HUES48 (cell line): Measurements from ENCODE around the gene CYP3A5.

Experiments
- H3K27ac ChIP-seq: one replicate; pipeline ENCODE4 v1.7.0; 2013; ENCODE audit warnings: low read depth, low read length, inconsistent platforms
- H3K27me3 ChIP-seq: 2 replicates; pipeline ENCODE4 v1.6.1; 2013; ENCODE audit warnings: mild to moderate bottlenecking, low read length; ENCODE audit not compliant: control insufficient read depth, insufficient read depth
- H3K36me3 ChIP-seq: 2 replicates; pipeline ENCODE4 v1.6.1; 2013; ENCODE audit warnings: low read length; ENCODE audit not compliant: control insufficient read depth, insufficient read depth
- H3K4me1 ChIP-seq: 2 replicates; pipeline ENCODE4 v1.6.1; 2013; ENCODE audit warnings: mild to moderate bottlenecking, low read length; ENCODE audit not compliant: control insufficient read depth, insufficient read depth
- H3K4me3 ChIP-seq: 2 replicates; pipeline ENCODE4 v1.5.1; 2013; ENCODE audit warnings: mild to moderate bottlenecking, low read depth, low read length
- H3K9ac ChIP-seq: 2 replicates; pipeline ENCODE4 v1.6.1; 2013; ENCODE audit warnings: mild to moderate bottlenecking, low read depth, low read length, moderate library complexity
- H3K9me3 ChIP-seq: 2 replicates; pipeline ENCODE4 v1.6.1; 2013; ENCODE audit warnings: low read length; ENCODE audit not compliant: control insufficient read depth, insufficient read depth

Gene CYP3A5

DNA sequence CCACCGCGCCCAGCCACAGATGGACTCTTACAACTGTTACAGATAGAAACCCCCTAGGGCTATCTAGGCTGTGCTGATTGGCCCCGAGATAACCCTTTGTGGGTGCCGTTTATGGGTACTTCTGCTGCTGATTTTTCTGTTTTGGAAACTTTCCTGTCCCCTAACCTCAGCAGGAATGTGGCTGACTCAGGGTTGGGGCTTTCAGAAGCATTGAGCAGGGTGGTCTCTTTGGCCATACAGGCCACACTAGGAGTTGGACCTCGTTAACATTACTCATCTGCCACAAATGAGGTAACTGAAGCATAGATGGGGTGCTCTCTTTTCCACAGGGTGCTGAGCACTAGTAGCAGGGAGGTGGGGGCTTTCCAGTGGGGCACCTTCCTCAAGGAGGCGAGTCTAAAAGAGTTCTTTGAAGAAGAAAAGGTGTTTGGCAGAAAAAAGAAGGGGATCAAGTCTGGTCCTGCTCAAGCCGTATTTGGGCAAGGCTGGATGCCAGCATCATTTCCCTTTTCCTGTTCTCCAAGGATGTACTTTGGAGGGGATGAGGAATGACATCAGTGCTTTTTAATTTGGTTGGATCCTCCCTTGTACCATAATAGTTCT is 56.6 kb downstream of the CYP3A5 start:
- no peak overlapping the region for H3K27ac ChIP-seq
- H3K4me1 ChIP-seq = peaks cover under 1% of the 10 kb centered on the region
- H3K9me3 ChIP-seq = no peaks in the 10 kb centered on the region
- no peak overlapping the region for H3K9ac ChIP-seq
- no peaks in the 10 kb centered on the region for H3K27me3 ChIP-seq
- H3K4me3 ChIP-seq = no peak overlapping the region
- peaks cover 99% of the 10 kb centered on the region for H3K36me3 ChIP-seq

DNA sequence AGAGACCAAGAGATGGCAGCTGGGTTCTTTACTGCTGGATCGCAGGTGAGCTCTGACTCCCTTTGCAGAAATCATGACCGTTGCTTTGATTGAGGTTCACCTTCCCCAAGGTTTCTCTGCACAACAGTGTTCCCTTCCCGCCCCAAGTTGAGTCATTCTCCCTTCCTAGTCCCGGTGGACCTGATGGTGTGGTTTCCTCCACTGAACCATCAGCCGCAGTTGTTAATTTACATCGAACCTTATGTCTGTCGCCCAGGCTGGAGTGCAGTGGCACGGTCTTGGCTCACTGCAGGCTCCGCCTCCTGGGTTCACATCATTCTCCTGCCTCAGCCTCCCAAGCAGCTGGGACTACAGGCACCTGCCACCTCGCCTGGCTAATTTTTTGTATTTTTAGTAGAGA is 57.2 kb downstream of the CYP3A5 start:
- peaks cover 97% of the 10 kb centered on the region for H3K36me3 ChIP-seq
- no peak overlapping the region for H3K27ac ChIP-seq
- H3K9ac ChIP-seq = no peak overlapping the region
- no peaks in the 10 kb centered on the region for H3K4me1 ChIP-seq
- H3K4me3 ChIP-seq = no peak overlapping the region
- H3K9me3 ChIP-seq = no peaks in the 10 kb centered on the region
- no peaks in the 10 kb centered on the region for H3K27me3 ChIP-seq

DNA sequence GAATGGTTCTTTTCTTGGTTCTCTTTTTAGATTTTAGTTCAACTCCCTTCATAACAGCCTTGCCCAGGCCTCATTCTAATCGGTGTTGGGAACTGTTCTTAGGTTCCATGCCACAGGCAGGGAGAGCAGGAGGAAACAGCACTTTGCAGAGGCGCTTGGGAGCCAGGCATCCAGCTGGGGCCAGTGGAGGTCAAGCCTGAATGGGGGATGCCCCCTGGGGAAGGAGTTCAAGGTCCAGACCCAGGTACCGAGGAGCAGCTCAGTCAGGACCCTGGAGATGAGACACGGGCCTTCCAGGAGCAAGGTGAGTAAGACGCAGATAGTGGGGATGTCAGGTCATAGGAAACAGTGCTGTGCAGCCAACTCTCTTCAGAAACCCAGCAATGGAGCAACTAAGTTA is 58.5 kb downstream of the CYP3A5 start:
- Histone ChIP-seq H3K36me3 (peaks cover 83% of the 10 kb centered on the region), H3K9me3 (no peaks in the 10 kb centered on the region), H3K9ac (no peak overlapping the region), H3K4me1 (no peaks in the 10 kb centered on the region), H3K27ac (no peak overlapping the region), H3K4me3 (no peak overlapping the region), H3K27me3 (no peaks in the 10 kb centered on the region)

DNA sequence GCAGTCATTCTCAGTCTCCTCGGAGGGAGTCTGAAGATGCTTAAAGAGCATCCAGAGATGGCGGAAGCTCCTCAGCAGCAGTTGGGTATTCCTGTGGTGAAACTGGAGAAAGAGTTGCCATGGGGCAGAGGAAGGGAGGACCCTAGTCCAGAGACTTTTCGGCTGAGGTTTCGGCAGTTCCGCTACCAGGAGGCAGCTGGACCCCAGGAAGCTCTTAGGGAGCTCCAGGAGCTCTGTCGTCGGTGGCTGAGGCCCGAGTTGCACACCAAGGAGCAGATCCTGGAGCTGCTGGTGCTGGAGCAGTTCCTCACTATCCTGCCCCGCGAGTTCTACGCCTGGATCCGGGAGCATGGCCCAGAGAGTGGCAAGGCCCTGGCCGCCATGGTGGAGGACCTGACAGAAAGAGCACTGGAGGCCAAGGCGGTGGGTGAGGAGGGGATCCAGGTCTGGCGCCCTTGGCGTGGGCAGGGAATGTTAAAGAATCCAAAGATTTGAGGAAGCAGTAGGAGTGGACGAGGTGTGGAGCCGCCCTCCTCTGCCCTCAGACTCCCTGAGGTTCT is 60.1 kb downstream of the CYP3A5 start:
- H3K9me3 ChIP-seq = no peaks in the 10 kb centered on the region
- peaks cover 67% of the 10 kb centered on the region for H3K36me3 ChIP-seq
- H3K27ac ChIP-seq = no peak overlapping the region
- H3K4me3 ChIP-seq = no peak overlapping the region
- no peaks in the 10 kb centered on the region for H3K27me3 ChIP-seq
- no peaks in the 10 kb centered on the region for H3K4me1 ChIP-seq
- no peak overlapping the region for H3K9ac ChIP-seq

DNA sequence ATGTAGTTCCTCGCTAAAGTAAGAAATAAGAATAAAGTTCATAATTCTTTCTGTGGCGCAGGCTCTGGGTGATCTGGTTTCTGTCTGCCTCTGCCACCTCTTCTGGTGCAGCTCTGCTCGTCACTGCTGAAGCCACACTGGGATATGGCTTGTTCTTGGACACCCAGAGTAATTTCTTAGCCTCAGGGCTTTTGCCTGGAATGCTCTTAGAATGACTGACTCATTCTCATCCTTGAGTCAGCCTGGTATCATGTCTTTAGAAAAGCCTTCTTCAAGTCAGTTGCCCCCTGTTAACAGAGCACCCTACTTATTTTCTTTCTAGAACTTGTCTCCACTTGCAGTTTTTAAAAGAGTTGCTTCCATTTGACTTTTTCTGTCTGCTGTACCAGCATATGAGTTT is 61.1 kb downstream of the CYP3A5 start:
- Histone ChIP-seq H3K27me3 (no peaks in the 10 kb centered on the region), H3K27ac (no peak overlapping the region), H3K9me3 (no peaks in the 10 kb centered on the region), H3K9ac (no peak overlapping the region), H3K36me3 (peaks cover 58% of the 10 kb centered on the region), H3K4me3 (no peak overlapping the region), H3K4me1 (no peaks in the 10 kb centered on the region)

DNA sequence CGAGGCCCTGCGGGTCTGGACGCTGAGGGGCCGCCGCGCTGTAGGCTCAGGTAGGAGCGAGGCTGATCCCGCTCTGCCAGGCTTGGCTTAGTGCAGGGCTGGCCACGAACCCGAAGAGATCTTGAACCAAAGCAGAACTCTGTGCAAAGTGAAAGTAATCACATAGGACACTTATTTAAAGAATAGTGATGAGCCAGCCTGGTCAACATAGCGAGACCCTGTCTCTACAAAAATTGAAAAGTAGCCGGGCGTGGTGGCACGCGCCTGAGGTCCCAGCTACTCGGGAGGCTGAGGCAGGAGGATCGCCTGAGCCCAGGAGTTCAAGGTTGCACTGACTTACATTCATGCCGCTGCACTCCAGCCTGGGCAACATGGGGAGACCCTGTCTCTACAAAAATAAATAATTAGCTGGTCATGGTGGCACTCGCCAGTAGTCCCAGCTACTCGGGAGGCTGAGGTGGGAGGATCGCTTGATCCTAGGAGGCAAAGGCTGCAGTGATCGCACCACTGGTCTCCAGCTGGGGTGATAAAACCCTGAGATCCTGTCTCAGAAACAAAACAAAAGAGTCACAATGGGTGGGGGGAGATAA is 62.5 kb downstream of the CYP3A5 start:
- Histone ChIP-seq H3K4me1 (no peaks in the 10 kb centered on the region), H3K27ac (peak overlapping the region; percentile 75), H3K9me3 (no peaks in the 10 kb centered on the region), H3K4me3 (peak overlapping the region; percentile 78), H3K27me3 (no peaks in the 10 kb centered on the region), H3K36me3 (peaks cover 44% of the 10 kb centered on the region), H3K9ac (peak overlapping the region; percentile 94)

DNA sequence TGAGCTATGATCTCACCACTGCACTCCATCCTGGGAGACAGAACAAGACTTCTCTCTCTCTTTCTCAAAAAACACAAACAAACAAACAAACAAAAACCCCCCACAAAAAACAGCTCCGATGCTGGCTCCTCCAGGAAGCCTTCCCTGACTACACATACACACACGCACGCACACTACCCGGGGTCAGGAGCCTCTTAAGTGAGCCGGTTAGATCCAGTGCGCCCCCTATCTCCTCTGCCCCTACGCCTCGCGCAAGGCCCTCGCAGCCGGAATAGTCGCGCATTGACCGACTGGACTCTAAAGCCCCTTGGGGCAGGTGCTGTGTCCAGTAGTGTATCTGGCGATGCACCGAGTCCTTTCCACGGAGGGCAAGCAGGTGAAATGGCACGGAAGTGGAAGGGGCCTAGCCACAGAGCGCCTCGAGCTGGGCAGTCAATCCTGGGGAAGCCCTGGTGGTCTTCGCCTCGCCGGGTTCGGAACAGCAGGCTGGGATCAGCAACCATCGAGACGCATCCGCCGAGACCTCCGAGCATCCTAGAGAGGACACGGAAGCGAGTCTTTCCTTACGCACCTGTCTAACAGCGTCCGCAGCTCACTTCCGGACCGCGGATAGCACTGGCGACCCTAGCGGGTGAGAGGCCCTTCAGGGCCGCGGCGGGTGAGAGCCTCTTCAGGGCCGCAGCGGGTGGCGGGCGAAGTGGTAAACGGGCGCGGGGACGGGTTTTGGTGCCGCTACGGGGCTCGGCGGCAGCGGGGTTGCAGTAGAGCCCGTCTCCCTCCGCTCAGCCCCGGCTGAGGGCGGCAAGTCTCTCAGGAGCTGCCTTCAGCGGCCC is 63.2 kb downstream of the CYP3A5 start, which contains the start of gene ZSCAN25:
Gene ZSCAN25, plus strand, starts transcription at position 588 of the 833 bp plus-strand sequence. CDS start 2,661 bp downstream, outside the sequence.
- H3K4me1 ChIP-seq = no peaks in the 10 kb centered on the region
- no peaks in the 10 kb centered on the region for H3K9me3 ChIP-seq
- H3K27ac ChIP-seq = peak within 1 kb of the TSS; percentile 75
- peak within 1 kb of the TSS; percentile 94 for H3K9ac ChIP-seq
- H3K4me3 ChIP-seq = peak within 1 kb of the TSS; percentile 78
- peaks cover 37% of the 10 kb centered on the region for H3K36me3 ChIP-seq
- H3K27me3 ChIP-seq = no peaks in the 10 kb centered on the region

DNA sequence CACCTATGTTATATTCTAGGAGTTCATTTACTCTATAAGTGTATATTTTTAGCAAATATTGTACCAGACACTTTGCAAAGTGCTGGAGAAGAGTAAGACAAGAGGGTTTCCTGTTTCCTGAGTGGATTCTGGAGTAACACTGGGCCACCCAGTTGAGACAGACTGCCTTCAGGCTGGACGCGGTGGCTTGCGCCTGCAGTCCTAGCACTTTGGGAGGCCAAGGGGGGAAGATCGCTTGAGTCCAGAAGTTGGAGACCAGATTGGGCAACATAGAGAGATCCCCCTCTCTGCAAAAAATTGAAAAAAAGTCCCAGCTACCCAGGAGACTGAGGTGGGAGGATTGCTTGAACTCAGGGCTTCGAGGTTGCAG is 63.8 kb downstream of the CYP3A5 start:
- H3K36me3 ChIP-seq = peaks cover 31% of the 10 kb centered on the region
- peak overlapping the region; percentile 78 for H3K4me3 ChIP-seq
- H3K4me1 ChIP-seq = no peaks in the 10 kb centered on the region
- H3K9me3 ChIP-seq = no peaks in the 10 kb centered on the region
- H3K9ac ChIP-seq = peak overlapping the region; percentile 94; the same call in 1 of the 2 replicates
- H3K27me3 ChIP-seq = no peaks in the 10 kb centered on the region
- no peak overlapping the region for H3K27ac ChIP-seq

DNA sequence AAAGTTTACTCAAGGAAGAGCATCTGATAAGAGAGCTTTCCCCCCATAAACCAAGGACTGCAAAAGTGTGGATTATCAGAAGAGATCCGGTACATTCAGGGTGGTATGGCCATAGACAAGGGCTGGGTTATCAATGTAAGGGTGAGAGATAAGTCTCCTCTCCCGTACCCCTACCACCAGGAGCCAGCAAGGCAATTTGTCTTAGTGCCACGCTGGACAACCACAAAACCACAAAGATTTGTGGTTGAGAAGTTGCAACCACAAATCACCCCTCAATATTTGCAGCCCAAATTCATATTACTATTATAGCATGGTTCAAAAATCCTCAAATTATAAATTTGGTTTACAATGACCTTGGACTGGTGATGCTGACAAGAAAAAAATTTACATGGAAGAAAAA is 65.3 kb downstream of the CYP3A5 start:
- Histone ChIP-seq H3K27ac (no peak overlapping the region), H3K4me1 (no peaks in the 10 kb centered on the region), H3K4me3 (no peak overlapping the region), H3K36me3 (peaks cover 16% of the 10 kb centered on the region), H3K9me3 (no peaks in the 10 kb centered on the region), H3K27me3 (no peaks in the 10 kb centered on the region), H3K9ac (no peak overlapping the region)

DNA sequence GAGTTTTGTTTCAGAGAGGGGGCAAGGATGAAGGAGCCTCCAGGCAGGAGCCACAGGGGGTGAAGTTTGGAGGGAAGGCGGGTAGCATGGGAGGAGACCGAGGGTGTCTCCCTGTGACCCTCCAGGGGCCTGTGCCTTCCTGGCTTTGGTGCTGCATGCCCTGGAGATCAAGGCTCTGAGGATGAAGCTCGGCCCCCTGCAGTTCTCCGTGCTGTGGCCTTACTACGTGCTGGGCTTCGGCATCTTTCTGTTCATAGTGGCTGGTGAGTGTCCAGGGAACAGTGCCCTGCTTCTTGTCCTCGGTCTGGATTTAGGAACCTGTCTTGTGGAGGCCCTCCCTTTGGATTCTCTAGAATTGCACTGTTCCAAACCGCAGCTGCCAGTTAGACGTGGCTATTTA is 72.2 kb downstream of the CYP3A5 start:
- H3K27ac ChIP-seq = no peak overlapping the region
- H3K36me3 ChIP-seq = no peaks in the 10 kb centered on the region
- H3K27me3 ChIP-seq = no peaks in the 10 kb centered on the region
- no peak overlapping the region for H3K4me3 ChIP-seq
- no peaks in the 10 kb centered on the region for H3K4me1 ChIP-seq
- no peaks in the 10 kb centered on the region for H3K9me3 ChIP-seq
- H3K9ac ChIP-seq = no peak overlapping the region

DNA sequence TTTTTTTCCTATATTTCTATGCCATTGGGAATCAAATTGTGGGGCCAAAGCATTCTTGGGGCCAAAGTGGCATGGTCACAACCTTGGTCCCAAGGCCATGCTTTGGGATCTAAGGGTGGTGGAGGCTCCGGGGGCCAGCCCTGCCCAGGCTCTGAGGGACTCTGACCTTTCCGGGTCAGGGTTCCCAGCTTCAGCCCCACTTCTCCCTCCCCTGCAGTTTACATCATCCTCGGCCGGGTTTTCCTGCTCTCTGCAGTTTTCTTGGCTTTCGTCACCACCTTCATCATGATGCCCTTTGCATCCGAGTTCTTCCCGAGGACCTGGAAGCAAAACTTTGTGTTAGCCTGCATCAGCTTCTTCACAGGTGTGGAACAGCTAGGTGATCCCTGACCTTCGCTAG is 73.3 kb downstream of the CYP3A5 start:
- no peak overlapping the region for H3K27ac ChIP-seq
- no peaks in the 10 kb centered on the region for H3K36me3 ChIP-seq
- H3K9ac ChIP-seq = no peak overlapping the region
- no peaks in the 10 kb centered on the region for H3K27me3 ChIP-seq
- H3K9me3 ChIP-seq = no peaks in the 10 kb centered on the region
- H3K4me3 ChIP-seq = no peak overlapping the region
- H3K4me1 ChIP-seq = no peaks in the 10 kb centered on the region
